GF-D8 (cell line): Measurements from ENCODE around the gene TTC7B.
A peak's percentile ranks its signal among the peaks of the same experiment; 100 is the strongest.

Experiments used
- DNase-seq: peaks from one replicate; lab custom pipeline; 2025; lab: John Stamatoyannopoulos, UW

Gene TTC7B

GRCh38 chr14:90775441-90775840 is 40.8 kb downstream of the TTC7B start:
- no peak for DNase-seq

- no peak for DNase-seq
Observed at GRCh38 chr14:90774316-90774715, 41.9 kb downstream of the TTC7B start.

GRCh38 chr14:90773705-90774104 is 42.5 kb downstream of the TTC7B start:
- no peak for DNase-seq

GRCh38 chr14:90773196-90773486 is 43.1 kb downstream of the TTC7B start:
- no peak for DNase-seq

- DNase-seq, result no peak
Observed at GRCh38 chr14:90767899-90768298, 48.3 kb downstream of the TTC7B start.

- DNase-seq, result no peak
Observed at GRCh38 chr14:90760591-90761316, 55.5 kb downstream of the TTC7B start.

- DNase-seq, result no peak
Observed at GRCh38 chr14:90760078-90760444, 56.2 kb downstream of the TTC7B start.

- DNase-seq, result peak; percentile 40
Observed at GRCh38 chr14:90759370-90760077, 56.7 kb downstream of the TTC7B start.

- peak; percentile 30 for DNase-seq
Observed at GRCh38 chr14:90758959-90759358, 57.3 kb downstream of the TTC7B start.

GRCh38 chr14:90758028-90758889 is 58.0 kb downstream of the TTC7B start:
- peak; percentile 8 for DNase-seq

GRCh38 chr14:90757452-90757851 is 58.8 kb downstream of the TTC7B start:
- no peak for DNase-seq

- DNase-seq, result no peak
Observed at GRCh38 chr14:90756755-90757345, 59.4 kb downstream of the TTC7B start.

- DNase-seq, result no peak
Observed at GRCh38 chr14:90755661-90756304, 60.4 kb downstream of the TTC7B start.

- DNase-seq, result no peak
Observed at GRCh38 chr14:90753456-90754005, 62.7 kb downstream of the TTC7B start.

GRCh38 chr14:90750701-90751100 is 65.5 kb downstream of the TTC7B start:
- DNase-seq, result no peak

- DNase-seq, result no peak
Observed at GRCh38 chr14:90750191-90750590, 66.0 kb downstream of the TTC7B start.

GRCh38 chr14:90747909-90748308 is 68.3 kb downstream of the TTC7B start:
- DNase-seq, result no peak

GRCh38 chr14:90743826-90744225 is 72.4 kb downstream of the TTC7B start:
- DNase-seq, result no peak

- no peak for DNase-seq
Observed at GRCh38 chr14:90743425-90743824, 72.8 kb downstream of the TTC7B start.

GRCh38 chr14:90742729-90743128 is 73.5 kb downstream of the TTC7B start:
- DNase-seq, result no peak

GRCh38 chr14:90742252-90742651 is 74.0 kb downstream of the TTC7B start:
- DNase-seq, result no peak

GRCh38 chr14:90741682-90741946 is 74.6 kb downstream of the TTC7B start:
- DNase-seq, result no peak
